KMS-11 (cell line): ENCODE data around the gene CBLN3.

Source experiments
- H2AFZ ChIP-seq: fragments of 200-600 bp; sonication (generic); 2 replicates; pipeline ENCODE4 v1.6.1; 2016; ENCODE audit warnings: antibody characterized with exemption, mixed run types, low read depth
- H3K27ac ChIP-seq: fragments of 200-600 bp; sonication (generic); 2 replicates; pipeline ENCODE4 v1.6.1; 2016; ENCODE audit warnings: mild to moderate bottlenecking, mixed run types
- H3K27me3 ChIP-seq: fragments of 200-600 bp; sonication (generic); 2 replicates; pipeline ENCODE4 v1.6.1; 2017; ENCODE audit warnings: mild to moderate bottlenecking, low read depth, mixed run types, moderate library complexity; ENCODE audit not compliant: insufficient read depth
- H3K36me3 ChIP-seq: fragments of 200-600 bp; sonication (generic); 2 replicates; pipeline ENCODE4 v1.6.1; 2017; ENCODE audit warnings: mild to moderate bottlenecking, mixed run types; ENCODE audit not compliant: insufficient read depth
- H3K4me1 ChIP-seq: fragments of 200-600 bp; sonication (generic); 2 replicates; pipeline ENCODE4 v1.6.1; 2016; ENCODE audit warnings: mild to moderate bottlenecking, low read depth, mixed run types; ENCODE audit not compliant: poor library complexity, severe bottlenecking
- H3K4me2 ChIP-seq: fragments of 200-600 bp; sonication (generic); 2 replicates; pipeline ENCODE4 v1.7.0; 2016; ENCODE audit warnings: mild to moderate bottlenecking, mixed run types
- H3K4me3 ChIP-seq: fragments of 200-600 bp; sonication (generic); IDR thresholded peaks from 2 replicates; pipeline ENCODE4 v1.6.1; 2017; ENCODE audit warnings: low read depth, low read length, mixed read lengths; ENCODE audit not compliant: insufficient read depth
- H3K79me2 ChIP-seq: fragments of 200-600 bp; sonication (generic); 2 replicates; pipeline ENCODE4 v1.6.1; 2016; ENCODE audit warnings: low read depth, mixed run types; ENCODE audit not compliant: insufficient read depth
- H3K9ac ChIP-seq: fragments of 200-600 bp; sonication (generic); 2 replicates; pipeline ENCODE4 v1.6.1; 2016; ENCODE audit warnings: mild to moderate bottlenecking, mixed run types
- H4K20me1 ChIP-seq: fragments of 200-600 bp; sonication (generic); 2 replicates; pipeline ENCODE4 v1.6.1; 2016; ENCODE audit warnings: mild to moderate bottlenecking, mixed run types; ENCODE audit not compliant: insufficient read depth
- TF ChIP-seq, protein P1 (sequence below): fragments of 200-600 bp; sonication (generic); conservative IDR thresholded peaks from 2 replicates; pipeline ENCODE4 v1.6.1; 2017; ENCODE audit warnings: low read depth, mild to moderate bottlenecking, antibody characterized with exemption, low read length, moderate library complexity, mixed read lengths

Gene CBLN3

DNA sequence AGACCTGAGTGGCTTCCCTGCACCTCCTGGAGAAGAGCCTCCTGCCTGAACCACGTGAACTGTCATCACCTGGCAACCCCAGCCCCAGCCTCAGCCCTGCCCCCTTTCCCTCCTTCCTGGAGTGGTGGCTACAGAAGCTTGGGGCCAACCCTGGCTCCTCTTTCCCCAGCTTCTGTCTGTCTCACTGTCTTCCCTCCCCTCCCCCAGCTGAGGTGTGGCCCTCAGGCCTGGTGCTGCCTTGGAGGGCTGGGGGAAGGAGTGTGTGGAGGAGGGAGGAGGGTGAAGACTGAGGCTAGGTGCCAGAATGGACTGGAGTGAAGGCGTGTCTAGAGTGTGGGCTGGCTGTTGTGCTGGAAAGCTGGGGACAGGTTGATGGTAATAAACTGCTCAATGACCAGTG, 51.8 kb downstream of the CBLN3 start:
- H3K4me2 ChIP-seq, result no peak overlapping the region

DNA sequence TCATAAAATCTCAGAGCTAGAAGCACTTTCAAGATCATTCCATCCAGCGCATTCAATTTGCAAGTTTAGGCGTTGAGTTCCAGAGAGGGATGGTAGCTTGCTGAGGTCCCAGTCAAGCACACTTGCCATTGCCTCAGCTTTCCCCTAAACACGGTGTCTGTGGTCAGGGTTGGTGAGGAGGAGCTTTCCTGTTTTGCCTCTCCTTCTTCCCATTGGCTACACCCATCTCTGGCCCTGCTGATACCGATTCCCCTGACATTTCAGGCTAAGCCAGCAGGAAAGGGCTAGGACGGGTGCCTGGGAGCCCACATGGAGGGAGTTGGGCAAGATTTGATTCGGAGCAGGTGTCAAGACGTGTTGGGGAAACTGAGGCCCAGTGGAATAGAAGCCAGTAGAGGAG, 52.3 kb downstream of the CBLN3 start:
- no peak overlapping the region for H3K9ac ChIP-seq
- H2AFZ ChIP-seq, result no peak overlapping the region
- H3K4me2 ChIP-seq, result no peak overlapping the region
- no peaks in the 10 kb centered on the region for H3K36me3 ChIP-seq
- H3K27me3 ChIP-seq, result no peaks in the 10 kb centered on the region
- H3K27ac ChIP-seq, result no peak overlapping the region
- no peaks in the 10 kb centered on the region for H3K4me1 ChIP-seq
- H3K79me2 ChIP-seq, result no peaks in the 10 kb centered on the region
- H4K20me1 ChIP-seq, result no peaks in the 10 kb centered on the region
- TF ChIP-seq, protein P1, sequence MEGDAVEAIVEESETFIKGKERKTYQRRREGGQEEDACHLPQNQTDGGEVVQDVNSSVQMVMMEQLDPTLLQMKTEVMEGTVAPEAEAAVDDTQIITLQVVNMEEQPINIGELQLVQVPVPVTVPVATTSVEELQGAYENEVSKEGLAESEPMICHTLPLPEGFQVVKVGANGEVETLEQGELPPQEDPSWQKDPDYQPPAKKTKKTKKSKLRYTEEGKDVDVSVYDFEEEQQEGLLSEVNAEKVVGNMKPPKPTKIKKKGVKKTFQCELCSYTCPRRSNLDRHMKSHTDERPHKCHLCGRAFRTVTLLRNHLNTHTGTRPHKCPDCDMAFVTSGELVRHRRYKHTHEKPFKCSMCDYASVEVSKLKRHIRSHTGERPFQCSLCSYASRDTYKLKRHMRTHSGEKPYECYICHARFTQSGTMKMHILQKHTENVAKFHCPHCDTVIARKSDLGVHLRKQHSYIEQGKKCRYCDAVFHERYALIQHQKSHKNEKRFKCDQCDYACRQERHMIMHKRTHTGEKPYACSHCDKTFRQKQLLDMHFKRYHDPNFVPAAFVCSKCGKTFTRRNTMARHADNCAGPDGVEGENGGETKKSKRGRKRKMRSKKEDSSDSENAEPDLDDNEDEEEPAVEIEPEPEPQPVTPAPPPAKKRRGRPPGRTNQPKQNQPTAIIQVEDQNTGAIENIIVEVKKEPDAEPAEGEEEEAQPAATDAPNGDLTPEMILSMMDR, result no peak
- no peak overlapping the region for H3K4me3 ChIP-seq

More for the DNA sequence above, 51.8 kb downstream of the CBLN3 start:
- TF ChIP-seq, protein P1, result no peak
- Histone ChIP-seq H3K27ac (no peak overlapping the region), H3K4me1 (no peaks in the 10 kb centered on the region), H3K4me3 (no peak overlapping the region), H4K20me1 (no peaks in the 10 kb centered on the region), H3K36me3 (no peaks in the 10 kb centered on the region), H2AFZ (no peak overlapping the region), H3K27me3 (no peaks in the 10 kb centered on the region), H3K9ac (no peak overlapping the region), H3K79me2 (no peaks in the 10 kb centered on the region)
